ENCODE results near the gene ZNRF1. TPM values are rescaled to one million over a fixed set of nuclear protein-coding genes. Genes with fewer than 3 reads are reported as not detected.

ZNRF1 gene
- total and polyA plus RNA-seq, 11 donors: 12.8 to 43.3 (median 23.2) TPM

- WGBS, 4 donors: 77 to 94% (median 88%) methylated on average over 9 of the region's 9 CpGs
- peak overlapping the region in 11 of 12 donors; percentile 37 to 84 (median 73) for H3K27ac ChIP-seq
- intact Hi-C loops (cut with DNase I): loop anchor here in 2 of 10 donors (5.0 to 10.0 kb wide), 2 partner anchors 44 to 58 kb away; no protein-coding TSS in a partner anchor
- TF ChIP-seq CTCF (IDR thresholded peaks at IDR 0.05): peak in 2 of 12 donors; percentile 5 to 12
- no peak for TF ChIP-seq POLR2A (IDR thresholded peaks at IDR 0.05)
- H3K4me3 ChIP-seq: peak overlapping the region in 1 of 12 donors; percentile 22
- DNase-seq (no peak), ATAC-seq (peak in 1 of 4 donors; percentile 12)
- H3K9me3 ChIP-seq: no peaks in the 10 kb centered on the region
- H3K27me3 ChIP-seq: no peaks in the 10 kb centered on the region
- H3K4me1 ChIP-seq: peaks cover 0 to 57% (median 26%) of the 10 kb centered on the region in 12 donors
- H3K36me3 ChIP-seq: no peaks in the 10 kb centered on the region
Observed at GRCh38 chr16:75062976-75063346, 64.1 kb downstream of the ZNRF1 start.

- DNase-seq (no peak), ATAC-seq (no peak)
- Histone ChIP-seq H3K27ac (peak overlapping the region in 3 of 12 donors; percentile 14 to 84 (median 56)), H3K4me3 (no peak overlapping the region), H3K4me1 (peaks cover 0 to 52% (median 25%) of the 10 kb centered on the region in 12 donors), H3K9me3 (no peaks in the 10 kb centered on the region), H3K27me3 (no peaks in the 10 kb centered on the region), H3K36me3 (no peaks in the 10 kb centered on the region)
- intact Hi-C loops (cut with DNase I): loop anchor here in 2 of 10 donors (5.0 to 10.0 kb wide), 2 partner anchors 44 to 59 kb away; no protein-coding TSS in a partner anchor
- WGBS, 4 donors: 87 to 91% (median 89%) methylated on average over 8 of the region's 8 CpGs
- TF ChIP-seq POLR2A (IDR thresholded peaks at IDR 0.05): no peak
- no peak for TF ChIP-seq CTCF (IDR thresholded peaks at IDR 0.05)
Observed at GRCh38 chr16:75063549-75064088, 64.8 kb downstream of the ZNRF1 start.

GRCh38 chr16:75064403-75065148, 65.8 kb downstream of the ZNRF1 start:
- no peak for ATAC-seq
- Histone ChIP-seq H3K27me3 (no peaks in the 10 kb centered on the region), H3K36me3 (no peaks in the 10 kb centered on the region), H3K4me3 (peak overlapping the region in 1 of 12 donors; percentile 23), H3K27ac (peak overlapping the region in 2 of 12 donors; percentile 11 to 15), H3K9me3 (no peaks in the 10 kb centered on the region), H3K4me1 (peaks cover 0 to 51% (median 24%) of the 10 kb centered on the region in 12 donors)
- DNase-seq: no peak
- intact Hi-C loops (cut with DNase I): loop anchor here in 2 of 10 donors (5.0 to 10.0 kb wide), 2 partner anchors 43 to 60 kb away; no protein-coding TSS in a partner anchor
- 79 to 84% (median 81%) methylated on average over 15 of the region's 15 CpGs for WGBS, 4 donors
- TF ChIP-seq POLR2A (IDR thresholded peaks at IDR 0.05): no peak

- Histone ChIP-seq H3K36me3 (no peaks in the 10 kb centered on the region), H3K27ac (peak overlapping the region in 2 of 12 donors; percentile 11 to 35), H3K4me3 (peak overlapping the region in 1 of 12 donors; percentile 23), H3K27me3 (no peaks in the 10 kb centered on the region), H3K4me1 (peaks cover 0 to 56% (median 28%) of the 10 kb centered on the region in 12 donors), H3K9me3 (no peaks in the 10 kb centered on the region)
- TF ChIP-seq CTCF (IDR thresholded peaks at IDR 0.05) (no peak), POLR2A (IDR thresholded peaks at IDR 0.05) (no peak)
- DNase-seq (no peak), ATAC-seq (no peak)
- 62 to 72% (median 63%) methylated on average over 10 of the region's 10 CpGs for WGBS, 4 donors
- intact Hi-C loops (cut with DNase I): loop anchor here in 1 of 10 donors (10.0 kb wide), 1 partner anchor 60 kb away; no protein-coding TSS in a partner anchor
Observed at GRCh38 chr16:75065149-75065505, 66.3 kb downstream of the ZNRF1 start.

All from heart left ventricle (tissue), 16 donors.